A673 (cell line): ENCODE results near the gene TMA7B. TPM values are rescaled to one million over a fixed set of nuclear protein-coding genes. Genes with fewer than 3 reads are reported as not detected.

Experiments used
- BruUV-seq: library from RNA; stranded (reverse); fragments of 400-500 nt; replicated peaks from 2 replicates; lab custom pipeline; 2021; lab: Mats Ljungman, UMichigan
- CTCF ChIA-PET: fragments of 300-600 bp; sonication (Branson Sonifier 250); formaldehyde crosslinking; loops from one replicate; lab custom pipeline; 2022; ENCODE audit warnings: antibody characterized with exemption; lab: Charles Lee
- POLR2A ChIA-PET: fragments of 300-600 bp; sonication (Branson Sonifier 250); formaldehyde crosslinking; loops from one replicate; lab custom pipeline; 2022; ENCODE audit warnings: antibody characterized with exemption; ENCODE audit not compliant: low non-redundant PET; lab: Charles Lee
- DNase-seq: peaks from one replicate; pipeline ENCODE4 v3.0.0-alpha.2; 2015; ENCODE audit warnings: low spot score
- H3K27ac ChIP-seq: fragments of 200-600 bp; sonication (generic); 2 replicates; pipeline ENCODE4 v1.5.1; 2016; ENCODE audit warnings: mixed run types, low read depth, mild to moderate bottlenecking, mixed read lengths, antibody characterized with exemption, low read length; ENCODE audit not compliant: poor library complexity, severe bottlenecking
- H3K27me3 ChIP-seq: fragments of 200-600 bp; sonication (generic); replicated peaks from 2 replicates; pipeline ENCODE4 v1.6.1; 2017; ENCODE audit warnings: mixed run types, low read depth, mild to moderate bottlenecking, mixed read lengths, antibody characterized with exemption, low read length; ENCODE audit not compliant: insufficient read depth, poor library complexity
- H3K36me3 ChIP-seq: fragments of 200-600 bp; sonication (generic); 2 replicates; pipeline ENCODE4 v1.6.1; 2016; ENCODE audit warnings: mixed run types, mild to moderate bottlenecking, mixed read lengths, antibody characterized with exemption, low read length; ENCODE audit not compliant: insufficient read depth, poor library complexity, severe bottlenecking
- H3K4me1 ChIP-seq: fragments of 200-600 bp; sonication (generic); 2 replicates; pipeline ENCODE4 v1.6.1; 2017; ENCODE audit warnings: mixed run types, mild to moderate bottlenecking, mixed read lengths, antibody characterized with exemption, low read length; ENCODE audit not compliant: insufficient read depth, poor library complexity, severe bottlenecking
- H3K4me3 ChIP-seq: fragments of 200-600 bp; sonication (generic); 2 replicates; pipeline ENCODE4 v1.5.1; 2016; ENCODE audit warnings: low read depth, mixed run types, mild to moderate bottlenecking, mixed read lengths, low read length; ENCODE audit not compliant: poor library complexity, severe bottlenecking
- H3K9me3 ChIP-seq: fragments of 200-600 bp; sonication (generic); 2 replicates; pipeline ENCODE4 v1.6.1; 2016; ENCODE audit warnings: mixed run types, low read depth, mild to moderate bottlenecking, mixed read lengths, antibody characterized with exemption, low read length; ENCODE audit not compliant: poor library complexity, severe bottlenecking
- CTCF ChIP-seq: fragments of 300-800, 200-600 bp; sonication (generic); conservative IDR thresholded peaks from 2 replicates; pipeline ENCODE4 v1.5.1; 2017; ENCODE audit warnings: low read depth, mild to moderate bottlenecking, antibody characterized with exemption, low read length, moderate library complexity, mixed read lengths
- EZH2 ChIP-seq: fragments of 200-600 bp; sonication (generic); IDR thresholded peaks from 2 replicates; pipeline ENCODE4 v1.6.1; 2017; ENCODE audit warnings: borderline replicate concordance, low read depth, mild to moderate bottlenecking, mixed read lengths, antibody characterized with exemption, low read length; ENCODE audit not compliant: poor library complexity, severe bottlenecking
- intact Hi-C: fragments of 100-400 bp; cut with micrococcal nuclease; formaldehyde crosslinking; loops from one replicate; pipeline ENCODE4 v1.10.0; 2022; ENCODE audit not compliant: unreplicated experiment
- total RNA-seq: library from RNA; stranded (reverse); gene quantifications from 2 replicates; pipeline ENCODE4 v1.2.3, GENCODE V29; 2021

The TMA7B gene
- total RNA-seq, 1 experiment from 2014 or later: not detected

GRCh38 chr22:39937906-39938305, 22.3 kb upstream of the TMA7B start:
- H3K36me3 ChIP-seq: no peaks in the 10 kb centered on the region
- ChIA-PET CTCF (no interaction called here), POLR2A (no interaction called here)
- peaks cover 42% of the 10 kb centered on the region for H3K27me3 ChIP-seq
- H3K9me3 ChIP-seq: no peaks in the 10 kb centered on the region
- no TSS peak for BruUV-seq
- no peak overlapping the region for H3K4me3 ChIP-seq
- intact Hi-C loops: no loop called here
- TF ChIP-seq EZH2 (no peak), CTCF (no peak)
- no peaks in the 10 kb centered on the region for H3K4me1 ChIP-seq
- no peak for DNase-seq
- H3K27ac ChIP-seq: no peak overlapping the region

- no TSS peak for BruUV-seq
- no peak for DNase-seq
- Histone ChIP-seq H3K36me3 (no peaks in the 10 kb centered on the region), H3K27ac (no peak overlapping the region), H3K4me1 (no peaks in the 10 kb centered on the region), H3K4me3 (no peak overlapping the region), H3K27me3 (peaks cover 42% of the 10 kb centered on the region), H3K9me3 (no peaks in the 10 kb centered on the region)
- CTCF ChIA-PET: no interaction called here
- intact Hi-C loops: no loop called here
- POLR2A ChIA-PET: no interaction called here
- TF ChIP-seq CTCF (no peak), EZH2 (no peak)
Observed at GRCh38 chr22:39938509-39939111, 21.6 kb upstream of the TMA7B start.

GRCh38 chr22:39939830-39940229, 20.4 kb upstream of the TMA7B start:
- CTCF ChIA-PET: no interaction called here
- no peak for TF ChIP-seq EZH2
- TF ChIP-seq CTCF: no peak
- peaks cover 31% of the 10 kb centered on the region for H3K27me3 ChIP-seq

More at GRCh38 chr22:39939830-39940229, 20.4 kb upstream of the TMA7B start:
- Histone ChIP-seq H3K27ac (no peak overlapping the region), H3K9me3 (no peaks in the 10 kb centered on the region), H3K4me3 (no peak overlapping the region), H3K4me1 (no peaks in the 10 kb centered on the region), H3K36me3 (no peaks in the 10 kb centered on the region)
- no peak for DNase-seq
- intact Hi-C loops: no loop called here
- POLR2A ChIA-PET: no interaction called here
- no TSS peak for BruUV-seq
